ENCODE data around the gene ANKRD13B.

The ANKRD13B gene

DNA sequence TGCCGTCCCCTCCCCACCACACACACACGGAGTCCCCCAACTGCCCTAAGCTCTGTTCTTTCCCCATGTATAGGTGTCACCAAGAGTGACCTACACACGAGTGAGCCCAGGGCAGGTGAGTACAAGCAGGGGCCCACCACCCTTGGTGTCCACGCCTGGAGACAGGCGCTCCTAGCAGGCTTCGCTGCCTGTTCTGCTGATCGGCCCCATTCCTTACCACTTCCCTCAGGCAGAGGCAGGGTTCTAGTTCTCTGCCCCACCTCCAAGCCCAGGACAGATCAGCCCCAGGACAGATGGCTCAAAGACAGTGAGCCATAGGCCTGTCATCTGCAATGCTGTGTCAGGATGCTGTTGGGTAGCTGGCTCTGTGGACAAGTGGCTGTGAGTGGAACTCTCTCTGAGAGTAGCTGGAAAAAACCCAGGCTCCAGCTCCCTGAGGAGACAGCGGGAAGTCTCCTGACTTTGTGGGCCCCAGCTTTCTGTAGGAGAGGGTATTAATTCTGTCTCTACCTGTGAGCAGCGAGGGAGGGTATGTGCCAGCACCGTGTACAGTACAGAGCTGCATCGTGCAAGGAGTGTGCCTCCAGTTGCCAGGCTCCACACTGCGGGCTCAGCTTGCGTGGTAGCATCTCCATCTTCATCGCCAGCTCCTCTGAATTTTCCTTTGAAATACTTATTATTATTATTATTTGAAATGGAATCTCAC lies 23.5 kb upstream of the ANKRD13B start:
- DNase-seq: no peak

DNA sequence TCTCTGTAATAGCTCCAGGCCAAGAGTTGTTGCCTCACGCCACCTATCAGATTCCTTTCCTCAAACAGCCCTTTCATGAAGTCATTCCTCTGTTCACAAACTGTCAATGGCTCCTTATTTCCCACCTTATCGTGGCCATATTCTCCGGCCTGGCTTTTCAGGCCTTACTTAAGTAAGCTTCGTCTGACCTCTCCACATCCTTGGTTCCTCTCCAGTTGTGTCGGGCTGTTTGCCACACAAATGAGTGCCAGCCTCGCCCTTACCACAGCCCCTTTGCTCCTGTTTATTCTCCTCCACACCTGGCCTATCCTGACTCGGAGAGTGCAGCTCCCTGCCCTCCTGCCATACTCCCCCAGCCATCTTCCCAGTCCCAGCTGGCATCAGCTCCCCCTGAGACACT lies 22.4 kb upstream of the ANKRD13B start:
- DNase-seq: no peak

DNA sequence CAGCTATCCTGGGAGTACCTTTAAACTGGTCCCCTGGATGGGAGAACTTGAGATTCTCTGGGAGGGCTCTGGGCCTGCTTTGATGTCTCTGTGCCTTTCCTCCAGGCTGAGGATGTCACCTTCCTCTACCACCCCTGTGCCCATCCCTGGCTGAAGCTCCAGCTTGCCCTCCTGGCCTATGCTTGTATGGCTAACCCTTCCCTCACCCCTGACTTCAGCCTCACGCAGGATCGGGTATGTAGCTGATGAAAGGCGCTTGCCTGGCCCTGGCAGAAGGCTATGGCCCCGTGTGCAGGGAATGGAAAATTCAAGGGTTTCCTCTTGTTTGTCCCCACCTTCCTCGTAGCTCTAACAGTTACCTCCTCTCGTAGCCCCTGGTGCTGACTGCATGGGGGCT lies 21.4 kb upstream of the ANKRD13B start:
- no peak for DNase-seq

DNA sequence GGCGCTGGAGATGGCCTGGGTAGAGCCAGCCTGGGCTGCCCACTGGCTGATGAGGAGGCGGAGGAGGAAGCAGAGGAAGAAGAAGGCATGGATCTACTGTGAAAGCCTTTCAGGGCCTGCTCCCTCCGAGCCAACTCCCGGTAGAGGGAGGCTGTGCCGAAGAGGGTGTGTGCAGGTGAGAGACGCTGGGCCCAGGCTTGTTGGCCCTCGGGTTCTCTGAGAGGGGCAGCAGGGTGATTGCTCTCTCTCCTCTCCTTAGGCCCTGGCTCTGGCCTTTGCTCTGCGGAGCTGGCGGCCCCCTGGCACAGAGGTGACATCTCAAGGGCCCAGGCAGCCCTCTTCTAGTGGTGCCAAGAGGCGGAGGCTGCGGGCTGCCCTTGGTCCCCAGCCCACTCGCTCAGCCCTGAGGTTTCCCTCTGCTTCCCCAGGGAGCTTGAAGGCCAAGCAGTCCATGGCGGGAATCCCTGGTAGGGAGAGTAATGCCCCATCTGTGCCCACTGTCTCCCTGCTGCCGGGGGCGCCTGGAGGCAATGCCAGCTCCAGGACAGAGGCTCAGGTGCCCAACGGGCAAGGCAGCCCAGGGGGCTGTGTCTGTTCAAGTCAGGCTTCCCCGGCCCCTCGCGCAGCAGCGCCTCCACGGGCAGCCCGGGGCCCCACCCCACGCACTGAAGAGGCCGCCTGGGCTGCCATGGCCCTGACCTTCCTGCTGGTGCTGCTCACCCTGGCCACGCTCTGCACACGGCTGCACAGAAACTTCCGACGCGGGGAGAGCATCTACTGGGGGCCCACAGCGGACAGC lies 20.9 kb upstream of the ANKRD13B start:
- no peak for DNase-seq

GRCh38 chr17:29572691-29573557 lies 20.0 kb upstream of the ANKRD13B start:
- no peak for DNase-seq

DNA sequence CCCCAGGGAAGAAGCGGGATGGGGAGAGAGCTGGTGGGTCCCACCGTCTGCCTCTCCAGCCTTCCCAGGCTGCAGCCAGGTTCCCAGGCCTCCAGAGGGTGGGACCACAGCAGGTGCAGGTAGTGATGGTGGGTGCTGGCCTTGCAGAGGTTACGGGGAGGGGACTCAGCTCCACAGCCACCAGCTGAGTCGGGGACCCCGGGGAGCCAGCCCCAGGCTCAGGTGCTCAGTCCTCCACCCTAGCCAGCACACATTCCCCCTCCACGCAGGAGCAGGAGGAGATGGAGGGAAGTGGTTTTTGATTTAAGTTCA lies 19.4 kb upstream of the ANKRD13B start:
- DNase-seq: no peak

DNA sequence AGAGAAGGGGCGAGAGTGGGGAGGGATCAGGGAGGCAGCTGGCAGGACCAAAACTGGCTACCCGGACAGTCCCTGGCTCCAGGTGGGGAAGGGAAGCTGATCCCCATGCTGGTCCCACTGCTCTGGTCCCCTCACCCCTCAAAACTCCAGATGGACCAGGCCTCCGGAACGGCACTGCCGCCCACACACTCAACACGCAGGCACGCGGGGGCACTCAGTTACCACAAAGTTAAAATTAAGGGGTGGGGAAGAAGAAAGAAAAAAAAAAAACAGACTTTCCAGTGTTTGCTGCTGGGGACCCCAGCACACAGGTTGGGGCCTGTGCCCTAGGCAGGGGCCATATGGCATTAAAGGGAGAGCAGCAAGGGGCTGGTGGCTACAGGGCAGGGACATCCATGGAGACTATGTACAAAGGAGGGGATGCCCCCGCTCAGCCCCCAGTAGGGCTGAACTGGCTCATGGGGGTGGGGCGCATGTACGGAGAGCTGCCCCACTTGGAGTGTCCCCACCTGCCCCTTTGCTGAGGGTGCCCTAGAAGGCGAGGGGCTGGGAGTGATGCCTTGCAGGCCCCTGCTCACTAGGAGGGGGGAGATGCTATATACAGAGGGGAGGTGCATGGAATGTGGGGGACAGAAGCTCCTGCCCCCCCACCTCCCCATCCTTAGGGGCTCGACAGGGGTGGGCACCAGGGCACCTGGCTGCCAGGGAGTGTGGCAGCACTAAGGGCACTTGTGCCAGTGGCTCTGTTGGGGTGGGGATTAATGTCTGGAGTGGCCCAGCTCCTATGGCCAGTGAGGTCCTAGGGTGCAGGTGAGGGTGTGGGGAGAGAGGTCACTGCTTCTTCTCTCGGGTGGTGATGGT lies 18.8 kb upstream of the ANKRD13B start:
- DNase-seq: no peak

- no peak for DNase-seq
These were observed 18.0 kb upstream of the ANKRD13B start for GRCh38 chr17:29574732-29575510.

- no peak for DNase-seq
These were observed 17.3 kb upstream of the ANKRD13B start for GRCh38 chr17:29575511-29576213.

DNA sequence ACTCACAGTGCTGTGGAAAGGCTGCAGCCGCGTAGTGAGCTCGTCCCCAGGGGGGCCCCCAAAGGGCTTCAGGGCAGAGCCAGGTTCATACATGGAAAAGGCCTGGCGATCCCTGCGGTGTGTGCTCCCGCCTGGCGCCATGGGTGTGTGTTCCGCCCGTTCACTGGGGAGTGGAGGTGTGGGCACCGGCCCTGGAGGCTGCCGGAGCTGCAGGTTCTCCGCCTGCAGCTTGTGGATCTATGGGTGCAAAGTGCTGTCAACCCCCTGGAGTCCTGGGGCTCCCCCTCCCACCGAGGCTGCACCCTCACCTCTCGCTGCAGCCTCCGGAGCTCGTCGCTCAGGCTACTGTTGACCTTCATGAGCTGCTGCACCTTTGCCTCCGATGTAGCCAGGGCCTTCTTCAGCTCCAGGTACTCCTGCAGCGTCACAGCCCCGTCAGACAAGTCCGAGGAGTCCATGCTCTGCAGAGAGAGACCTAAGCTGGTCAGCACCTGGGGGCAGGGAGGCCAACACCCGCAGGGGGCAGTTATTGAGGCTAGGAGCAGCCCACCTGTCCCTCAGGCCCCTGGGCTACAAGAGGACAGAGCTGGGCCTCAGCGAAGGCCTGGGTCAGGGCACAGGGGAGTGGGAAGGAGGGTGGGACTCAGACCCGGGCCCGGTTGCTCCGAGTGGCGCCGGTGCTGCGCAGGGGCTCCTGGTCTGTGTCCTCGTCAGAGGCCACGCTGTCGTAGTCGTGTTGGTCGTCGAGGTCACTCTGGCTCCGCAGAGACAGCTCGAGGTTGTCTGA lies 16.5 kb upstream of the ANKRD13B start:
- DNase-seq: no peak

- DNase-seq: no peak
These were observed 15.9 kb upstream of the ANKRD13B start for GRCh38 chr17:29577001-29577370.

GRCh38 chr17:29577385-29578211 lies 15.3 kb upstream of the ANKRD13B start:
- DNase-seq: no peak

DNA sequence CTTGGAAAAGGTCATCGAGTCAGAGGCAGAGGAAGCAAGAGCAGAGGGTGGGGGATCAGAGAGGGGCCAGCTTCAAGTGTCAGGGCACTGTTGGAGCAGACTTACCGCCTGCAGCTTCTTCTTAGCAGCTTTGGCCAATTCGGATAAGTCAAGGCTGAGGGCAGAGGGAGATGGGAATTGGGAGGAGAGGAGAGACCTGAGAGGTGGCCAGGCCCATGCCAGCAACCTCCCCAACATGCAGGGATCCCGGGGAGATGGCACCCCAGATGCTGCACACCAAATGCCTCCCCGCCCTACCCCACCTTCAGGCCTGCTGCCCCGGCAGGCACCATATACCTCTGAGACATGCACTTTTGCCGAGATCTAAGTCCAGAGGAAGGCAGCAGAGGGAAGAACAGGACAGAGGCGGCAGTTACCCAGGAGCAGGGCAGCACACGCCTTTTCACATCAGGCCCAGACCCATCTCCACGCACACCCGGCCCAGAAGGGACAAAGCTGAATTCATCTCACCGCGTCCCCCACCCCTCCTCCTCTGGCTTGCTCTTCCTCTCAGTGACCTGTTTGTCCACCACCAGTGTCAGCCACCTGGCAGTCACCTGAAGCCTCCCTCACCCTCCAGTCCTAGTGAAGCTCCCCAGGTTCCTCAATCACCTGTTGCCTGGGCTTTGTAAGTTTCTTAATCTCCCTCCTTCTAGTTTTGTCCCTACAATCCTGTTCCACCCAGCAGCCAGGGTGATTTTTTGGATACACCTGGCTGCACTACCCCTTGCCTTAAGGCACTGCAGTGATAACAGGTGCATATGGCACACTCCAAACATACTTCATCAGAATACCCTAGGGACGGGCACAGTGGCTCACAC lies 14.1 kb upstream of the ANKRD13B start:
- no peak for DNase-seq

DNA sequence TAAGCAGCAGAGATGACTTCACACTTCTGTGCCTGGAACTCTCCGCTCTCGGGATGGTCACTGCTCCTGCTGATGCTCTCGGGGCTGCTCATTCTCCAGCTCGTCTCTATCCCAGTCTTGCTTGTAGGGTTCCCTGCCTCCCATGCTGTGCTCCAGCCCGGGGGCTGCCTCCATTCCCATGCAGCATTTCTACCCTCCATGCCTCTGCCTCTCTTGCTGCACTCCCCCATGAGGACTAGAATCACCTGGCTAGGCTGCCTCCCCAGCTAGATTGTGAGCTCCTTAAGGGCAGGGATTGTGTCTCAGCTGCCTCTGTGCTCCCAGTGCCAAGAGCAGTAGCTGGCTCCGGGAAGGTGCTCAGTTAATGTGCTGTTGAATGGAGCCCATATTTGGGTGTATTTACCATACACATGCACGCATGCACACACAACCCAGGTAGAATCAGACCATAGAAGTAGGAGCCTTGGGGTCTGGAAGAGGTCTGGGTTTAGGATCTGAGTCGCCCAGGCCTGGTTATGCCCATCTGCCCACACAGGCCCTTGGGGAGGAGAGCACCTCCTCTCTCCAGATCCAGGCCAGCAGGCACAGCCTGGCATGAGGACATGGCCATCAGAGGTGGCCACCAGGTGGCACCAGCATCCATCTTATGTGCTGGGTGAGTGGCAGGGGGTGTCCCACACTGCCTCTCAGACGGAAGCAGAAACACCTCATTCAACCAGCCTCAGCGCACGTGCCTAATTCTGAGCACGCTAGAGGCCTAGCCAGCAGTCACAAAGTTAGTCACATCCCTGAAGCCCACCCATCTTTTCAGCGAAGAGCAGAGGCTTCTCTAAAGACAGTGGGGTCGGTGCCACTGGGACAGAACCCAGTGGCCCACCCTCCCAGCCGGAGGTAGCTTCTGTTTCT lies 12.8 kb upstream of the ANKRD13B start:
- peak; percentile 54 for DNase-seq

GRCh38 chr17:29581583-29582253 lies 11.2 kb upstream of the ANKRD13B start:
- peak; percentile 47 for DNase-seq

DNA sequence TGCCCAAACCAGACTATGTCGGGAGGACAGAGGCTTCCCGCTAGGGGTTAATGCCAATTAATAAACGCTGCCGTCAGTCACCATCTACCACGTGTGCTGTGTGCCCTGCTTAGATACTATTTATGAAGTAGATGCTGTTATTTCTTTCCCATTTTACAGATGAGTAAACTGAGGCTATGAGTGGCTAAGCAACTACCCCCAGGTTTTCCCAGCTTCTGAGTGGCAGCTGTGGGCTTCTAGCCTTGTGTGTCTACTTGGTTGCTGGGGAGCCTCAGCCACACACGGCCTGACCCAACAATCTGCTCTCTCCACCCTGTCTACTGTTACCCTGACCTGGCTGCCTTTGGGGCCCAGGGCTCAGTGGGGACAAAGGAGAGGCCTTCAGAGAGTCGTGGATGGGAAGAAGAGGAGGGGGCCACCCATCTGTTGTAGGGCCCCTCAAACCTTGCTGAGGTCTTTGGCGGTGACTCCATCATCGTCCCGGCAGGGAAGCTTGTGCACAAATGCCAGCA lies 10.6 kb upstream of the ANKRD13B start:
- no peak for DNase-seq

- no peak for DNase-seq
These were observed 10.2 kb upstream of the ANKRD13B start for GRCh38 chr17:29582772-29583171.

All from NCI-H1105 treated with DMSO at 0.1 percent for 48 hours (cell line).